Head of caudate nucleus (tissue), 42 donors: ENCODE measurements around the gene KCND2.

ENCODE experiments used
- DNase-seq, 42 donors: peaks; one replicate each; pipeline versions ENCODE4 v3.0.0 to v3.0.0-alpha.2; 2020 to 2021; ENCODE audit warnings: mixed read lengths in 7 of 42
- intact Hi-C: fragments of 100-400 bp; cut with DNase I; formaldehyde crosslinking; loops from one replicate; pipeline ENCODE4 v1.15.0; 2022

The KCND2 gene

DNA sequence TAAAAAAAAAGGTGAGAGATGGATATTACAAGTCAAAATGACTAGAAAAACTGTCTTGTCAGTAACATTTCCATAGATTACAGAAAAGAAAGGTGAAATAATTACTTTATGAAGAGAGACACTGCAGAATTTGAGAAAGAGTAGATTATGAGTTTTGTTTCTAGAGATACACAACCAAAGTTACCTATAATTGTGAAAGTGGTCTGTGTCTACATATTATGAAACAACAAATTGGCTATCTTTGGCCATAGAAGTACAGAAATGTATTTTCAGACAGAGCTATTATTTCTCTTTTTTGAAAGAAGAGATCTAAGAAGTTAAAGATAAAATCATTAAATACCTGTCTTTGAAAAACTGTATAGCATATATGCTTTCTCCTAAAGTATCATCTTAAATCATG lies 30.1 kb downstream of the KCND2 start:
- no peak for DNase-seq
- intact Hi-C loops = no loop called here

DNA sequence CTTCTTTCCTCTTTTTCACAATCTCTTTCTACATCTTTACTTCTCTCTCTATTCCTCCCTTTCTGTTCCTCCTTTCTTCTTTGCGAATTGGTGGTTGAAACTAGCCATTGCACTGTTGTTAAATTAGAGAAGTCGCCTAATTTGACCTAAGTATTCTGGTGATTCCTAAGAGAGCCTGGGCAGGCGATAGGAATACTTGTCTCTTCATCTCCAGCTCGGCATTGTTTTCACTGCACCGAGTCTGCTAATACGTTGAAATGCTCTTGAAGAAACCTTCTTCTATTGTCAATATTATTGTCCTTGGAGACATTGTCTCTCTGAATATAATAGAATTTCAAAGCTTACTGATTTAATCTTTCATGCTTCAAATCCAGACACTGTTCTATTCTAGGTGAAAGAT lies 31.7 kb downstream of the KCND2 start:
- DNase-seq = peak in 1 of 42 donors; percentile 10
- intact Hi-C loops = no loop called here

DNA sequence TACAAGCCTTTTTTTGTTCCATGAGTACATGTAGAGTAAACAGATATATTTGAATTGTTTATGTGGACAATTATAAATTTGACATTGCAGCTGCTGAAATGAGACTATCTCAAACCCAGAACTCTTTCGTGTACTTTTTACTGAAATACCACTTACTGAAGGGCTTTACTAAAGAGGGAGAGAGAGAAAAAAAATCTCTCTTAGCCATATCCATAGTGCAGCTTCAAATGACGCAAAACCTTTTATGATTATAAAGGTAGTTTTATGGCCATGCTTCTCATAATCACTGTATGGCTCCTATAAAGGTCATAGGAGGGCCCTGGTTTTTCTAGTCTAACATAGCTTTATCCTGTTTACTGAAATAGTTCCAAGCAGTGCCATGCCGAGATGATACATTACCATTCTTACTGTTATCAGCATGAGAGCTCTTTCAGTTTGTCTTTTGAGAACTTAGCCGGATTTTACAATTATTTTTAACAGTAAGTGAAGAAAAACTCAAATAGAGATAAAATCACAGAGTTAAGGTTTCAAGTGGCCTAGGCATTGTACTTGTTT lies 35.1 kb downstream of the KCND2 start:
- DNase-seq = no peak
- intact Hi-C loops = no loop called here

DNA sequence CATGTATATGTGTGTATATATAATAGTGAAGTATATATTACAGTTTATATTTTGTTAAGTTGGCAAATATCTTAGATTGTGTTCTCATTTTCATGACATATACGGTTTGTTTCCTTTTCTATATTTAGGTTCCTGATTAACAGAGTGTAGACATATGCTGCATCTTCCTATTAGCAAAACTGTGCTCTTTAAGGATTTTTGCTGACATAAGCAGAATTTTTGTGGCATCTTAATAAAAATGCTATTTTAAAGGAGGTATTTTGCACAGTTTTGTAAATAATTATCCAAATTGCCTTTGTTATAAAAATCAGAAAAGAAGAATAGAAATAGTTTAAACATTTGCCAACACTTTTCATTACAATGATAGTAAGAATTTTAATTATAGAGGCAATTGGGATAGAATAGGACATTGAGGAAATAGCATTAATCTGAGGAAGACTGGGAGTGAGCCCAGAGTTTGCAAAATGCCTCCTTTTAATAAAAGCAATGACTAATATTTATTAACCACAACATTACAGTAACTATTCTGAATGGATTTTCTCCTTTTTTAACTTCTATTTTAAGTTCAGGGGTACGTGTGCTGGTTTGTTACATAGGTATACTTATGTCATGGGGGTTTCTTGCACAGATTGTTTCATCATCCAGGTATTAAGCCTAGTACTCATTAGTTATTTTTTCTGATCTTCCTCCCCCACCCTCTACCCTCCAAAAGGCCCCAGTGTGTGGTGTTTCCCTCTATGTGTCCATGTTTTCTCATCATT lies 38.2 kb downstream of the KCND2 start:
- no peak for DNase-seq
- intact Hi-C loops = no loop called here

DNA sequence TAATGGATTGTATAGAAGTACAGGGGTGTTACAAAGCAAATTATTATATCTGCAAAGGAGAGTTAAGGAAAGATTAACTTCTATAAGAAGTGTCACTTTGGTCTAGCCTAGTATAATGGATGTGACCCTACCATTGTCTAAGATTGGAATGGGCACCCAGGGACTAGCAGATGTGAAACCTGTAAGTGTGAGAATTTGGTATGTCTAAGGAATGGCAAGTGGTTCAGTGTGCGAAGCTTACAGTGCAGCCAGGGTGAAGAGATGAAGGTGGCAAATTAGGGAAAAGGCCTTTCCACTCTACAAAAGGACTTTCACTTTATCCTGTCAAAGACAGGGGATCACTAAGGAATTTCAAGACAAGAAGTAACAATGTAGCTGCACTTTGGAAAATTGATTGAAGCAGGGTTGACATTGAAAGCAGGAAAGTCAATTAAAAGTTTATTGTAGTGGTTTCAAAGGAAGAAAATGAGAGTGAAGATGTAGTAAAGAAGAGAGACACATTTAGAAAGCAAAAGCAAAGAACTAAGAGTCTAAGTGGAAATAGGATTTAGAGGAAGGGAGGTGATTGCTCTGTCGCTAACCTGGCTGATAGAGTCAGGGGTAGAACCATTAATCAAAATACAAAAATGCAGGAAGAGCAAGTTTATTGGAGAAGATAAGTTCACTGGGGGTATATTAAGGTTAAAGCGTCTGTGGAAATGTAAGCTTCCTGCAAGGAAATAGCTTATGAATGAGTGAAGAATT lies 47.4 kb downstream of the KCND2 start:
- intact Hi-C loops = no loop called here
- DNase-seq = no peak

DNA sequence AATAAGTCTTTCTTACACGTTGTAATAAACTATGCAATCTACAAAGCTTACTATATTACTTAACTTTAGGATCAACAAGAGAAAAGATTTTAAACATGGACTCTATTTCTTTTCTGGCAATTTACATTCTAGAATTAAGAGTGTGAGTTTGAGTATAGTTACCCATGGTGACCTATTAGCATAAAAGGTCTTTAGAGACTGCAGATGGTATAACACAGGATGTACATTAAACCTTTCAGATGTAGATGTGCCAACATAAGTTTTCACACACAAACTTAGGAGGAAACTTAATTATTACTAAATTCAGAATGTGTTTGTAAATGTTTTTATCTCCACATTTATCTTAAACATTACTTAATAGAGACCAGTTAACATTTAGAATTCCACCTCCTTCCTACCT lies 54.1 kb downstream of the KCND2 start:
- intact Hi-C loops = no loop called here
- no peak for DNase-seq

DNA sequence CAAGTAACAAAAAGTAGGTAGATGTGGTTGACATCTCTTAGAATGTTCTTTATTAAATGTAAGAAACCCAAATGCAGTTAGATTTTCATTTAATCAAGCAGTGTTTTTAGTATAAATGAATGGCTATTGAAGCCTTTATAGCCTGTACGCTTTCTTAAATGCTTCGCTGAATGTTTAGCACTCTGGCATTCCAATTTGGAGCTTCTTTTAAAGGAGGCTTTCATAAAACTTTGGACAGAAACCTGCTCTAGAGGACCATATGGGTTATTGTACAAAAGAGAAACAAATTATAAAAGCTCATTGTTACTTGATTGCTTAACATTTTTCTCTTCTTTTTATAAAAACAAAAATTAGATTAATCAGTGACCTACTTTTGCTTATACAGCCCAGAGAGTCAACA lies 59.5 kb downstream of the KCND2 start:
- intact Hi-C loops = no loop called here

DNA sequence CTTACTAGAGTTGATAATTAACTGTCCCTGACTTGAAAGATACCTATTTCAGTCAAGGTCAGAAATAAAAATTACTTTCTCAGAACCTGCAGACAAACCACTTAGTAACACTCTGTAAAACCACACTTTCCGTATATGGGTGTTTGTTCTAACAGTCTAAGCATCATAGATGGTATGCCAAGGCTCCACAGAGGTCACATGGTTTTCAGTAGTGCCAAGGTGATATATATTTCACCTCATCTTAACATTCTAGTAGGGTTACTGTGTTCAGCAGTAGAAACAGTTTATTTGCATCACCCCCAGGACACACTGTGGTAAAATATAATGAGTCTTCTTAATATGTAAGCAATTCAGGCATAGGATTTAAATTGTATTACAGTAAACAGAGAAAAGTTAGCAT lies 61.5 kb downstream of the KCND2 start:
- no peak for DNase-seq

More for the DNA sequence above, 59.5 kb downstream of the KCND2 start:
- DNase-seq = no peak

DNA sequence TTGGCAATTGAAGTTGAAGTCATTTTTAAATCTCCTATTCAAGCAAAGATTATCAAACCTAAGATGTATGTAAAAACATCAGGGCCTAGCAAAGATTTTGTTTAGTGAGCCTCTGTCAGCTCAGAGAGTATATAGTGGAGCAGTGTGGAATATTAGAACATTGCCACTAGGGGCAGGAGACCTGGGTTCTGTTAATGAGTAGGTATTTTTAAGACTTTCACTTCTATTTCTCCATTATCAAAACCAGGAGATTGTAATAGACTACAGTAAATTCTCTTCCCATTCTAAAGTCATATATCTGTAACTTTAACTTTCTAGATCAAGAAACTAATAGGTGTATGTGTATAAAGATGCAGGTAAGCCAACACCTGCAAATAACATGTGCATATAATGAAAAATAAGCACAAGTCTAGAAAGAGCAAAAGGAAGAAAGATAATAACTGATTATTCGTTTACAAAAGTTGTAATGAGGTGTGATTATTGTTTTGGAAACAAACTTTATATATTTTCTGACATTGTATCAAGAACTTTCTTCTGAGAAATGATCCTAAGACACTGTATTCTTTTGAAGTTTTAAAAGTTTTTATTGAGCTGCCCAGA lies 64.4 kb downstream of the KCND2 start:
- DNase-seq = no peak
- intact Hi-C loops = no loop called here

More for the DNA sequence above, 61.5 kb downstream of the KCND2 start:
- intact Hi-C loops = no loop called here

DNA sequence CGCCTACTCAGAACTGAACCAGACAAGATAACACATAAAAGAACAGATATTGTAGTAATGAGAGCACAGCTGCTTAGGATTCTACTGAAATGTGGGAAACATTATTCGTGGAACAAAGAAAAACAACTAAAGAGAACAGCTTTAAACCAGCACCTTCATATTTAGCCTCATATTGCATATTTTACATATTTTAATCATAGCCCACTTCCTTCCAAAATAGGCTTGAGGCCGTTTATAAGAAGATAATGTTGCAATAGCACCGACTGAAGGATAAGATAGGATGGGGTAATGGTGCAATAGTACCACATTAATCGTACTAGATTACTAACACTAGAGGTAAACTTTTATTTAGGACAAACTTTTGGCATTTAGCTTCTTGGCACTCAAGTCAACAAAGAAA lies 71.3 kb downstream of the KCND2 start:
- no peak for DNase-seq
- intact Hi-C loops = no loop called here

DNA sequence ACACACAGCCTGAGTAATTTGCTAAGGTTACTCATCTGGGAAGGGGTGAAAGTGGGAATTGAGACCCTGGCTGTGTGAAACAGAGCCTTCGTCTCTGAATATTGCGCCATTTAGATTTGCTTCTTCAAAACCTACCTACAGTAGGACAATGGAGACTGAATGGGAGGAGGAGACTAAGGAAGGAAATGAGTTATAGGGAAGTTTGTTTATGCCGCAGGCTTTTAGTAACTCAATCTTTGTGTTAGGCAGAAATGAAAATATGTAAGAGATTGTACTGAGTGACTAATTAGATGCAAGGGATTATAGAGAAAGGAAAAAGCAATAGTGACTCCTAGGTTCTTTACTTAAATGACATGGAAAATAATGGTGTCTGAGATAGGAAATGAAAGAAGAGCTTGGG lies 80.2 kb downstream of the KCND2 start:
- no peak for DNase-seq
- intact Hi-C loops = no loop called here

DNA sequence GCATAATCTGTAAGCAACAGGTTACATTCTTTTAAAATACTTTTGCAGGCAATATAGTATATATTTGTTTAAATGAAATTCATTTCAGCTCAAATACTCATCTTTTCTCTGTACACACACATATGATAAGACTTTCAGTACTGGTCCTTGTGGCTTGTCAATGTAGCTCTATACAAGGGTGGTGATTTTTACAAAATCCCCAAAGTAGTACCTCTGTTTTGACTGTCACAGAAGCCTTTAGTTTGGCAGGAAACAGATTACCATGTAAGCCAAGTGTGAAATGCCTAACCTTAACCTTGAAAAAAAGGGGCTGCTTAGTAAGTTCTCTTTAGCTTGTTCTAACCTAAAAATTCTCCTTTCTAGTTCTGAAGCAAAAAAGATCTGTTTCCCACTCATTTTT lies 87.9 kb downstream of the KCND2 start:
- no peak for DNase-seq
- intact Hi-C loops = no loop called here

DNA sequence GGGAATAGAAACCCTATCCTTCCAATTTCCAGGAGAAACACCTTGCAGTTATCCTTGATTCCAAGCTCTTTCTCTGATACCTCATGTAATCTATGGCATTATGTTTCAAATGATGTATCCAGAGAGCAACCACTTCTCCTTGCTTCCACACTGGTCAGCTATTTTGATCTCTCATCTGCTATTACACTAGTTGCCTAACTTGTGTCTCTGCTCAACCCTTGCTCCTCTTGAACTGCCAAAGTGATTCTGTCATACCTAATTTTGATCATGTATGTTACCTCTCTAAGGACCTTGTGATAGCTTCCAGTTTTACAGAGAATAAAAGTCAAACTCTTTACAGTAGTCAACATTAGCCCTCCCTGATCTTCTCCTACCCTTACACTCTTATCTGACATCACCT lies 90.4 kb downstream of the KCND2 start:
- intact Hi-C loops = no loop called here
- DNase-seq = no peak

DNA sequence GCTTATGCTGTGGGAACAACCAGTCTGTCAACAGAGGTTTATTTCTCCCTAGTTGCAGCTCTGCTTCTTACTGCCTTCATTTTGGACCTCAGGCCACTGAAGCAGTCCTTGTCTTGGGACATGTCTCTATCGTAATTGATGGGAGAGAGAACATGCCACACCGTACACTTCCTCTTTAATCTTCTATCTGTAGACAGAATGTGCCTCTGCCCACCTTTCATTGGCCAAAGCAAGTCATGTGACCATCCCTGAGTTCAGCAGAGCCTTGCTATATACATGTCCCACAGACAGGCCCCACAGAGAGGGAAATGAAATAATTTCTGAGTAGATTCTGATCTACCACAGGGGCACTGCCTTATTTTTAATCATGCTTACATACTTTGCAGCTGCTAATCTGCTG lies 98.0 kb downstream of the KCND2 start:
- peak in 2 of 42 donors; percentile 5 to 10 for DNase-seq
- intact Hi-C loops = no loop called here

DNA sequence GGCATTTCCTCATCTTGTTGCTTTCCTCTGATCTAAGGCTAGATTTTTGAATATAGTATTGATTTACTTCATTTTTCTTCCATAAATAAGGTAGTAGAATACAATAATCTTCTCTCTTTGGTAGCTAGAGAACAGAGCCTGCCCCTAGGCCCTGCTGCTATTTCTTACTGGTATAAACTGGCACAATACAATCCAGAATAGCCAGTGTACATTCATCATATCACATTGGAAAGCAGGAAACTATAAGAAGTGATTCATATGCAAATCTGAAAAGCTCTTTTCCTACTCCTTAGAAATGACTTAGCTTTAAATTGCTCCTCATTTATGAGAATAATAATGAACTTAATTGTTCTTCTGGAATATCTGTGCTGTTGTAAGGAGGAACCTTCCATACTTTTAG lies 100.2 kb downstream of the KCND2 start:
- no peak for DNase-seq
- intact Hi-C loops = no loop called here

DNA sequence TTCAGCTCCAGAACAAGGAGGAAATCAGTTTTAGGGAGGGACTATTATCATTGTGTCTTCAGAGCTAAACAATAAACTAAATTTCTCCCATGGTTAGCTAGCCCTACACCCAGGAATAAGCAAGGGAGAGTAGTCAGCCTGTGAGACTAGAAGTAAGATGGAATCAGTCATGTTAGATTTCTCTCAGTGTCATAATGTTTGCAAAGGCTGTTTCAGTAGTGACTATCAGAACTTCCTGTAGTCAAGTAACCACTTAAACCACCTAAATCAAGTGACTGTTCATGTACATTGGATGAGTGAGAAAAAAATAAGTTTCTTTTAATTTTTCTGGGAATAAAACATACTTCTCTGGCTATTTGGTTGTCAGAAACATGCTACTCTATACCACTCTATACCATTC lies 121.6 kb downstream of the KCND2 start:
- DNase-seq = no peak
- intact Hi-C loops = no loop called here

DNA sequence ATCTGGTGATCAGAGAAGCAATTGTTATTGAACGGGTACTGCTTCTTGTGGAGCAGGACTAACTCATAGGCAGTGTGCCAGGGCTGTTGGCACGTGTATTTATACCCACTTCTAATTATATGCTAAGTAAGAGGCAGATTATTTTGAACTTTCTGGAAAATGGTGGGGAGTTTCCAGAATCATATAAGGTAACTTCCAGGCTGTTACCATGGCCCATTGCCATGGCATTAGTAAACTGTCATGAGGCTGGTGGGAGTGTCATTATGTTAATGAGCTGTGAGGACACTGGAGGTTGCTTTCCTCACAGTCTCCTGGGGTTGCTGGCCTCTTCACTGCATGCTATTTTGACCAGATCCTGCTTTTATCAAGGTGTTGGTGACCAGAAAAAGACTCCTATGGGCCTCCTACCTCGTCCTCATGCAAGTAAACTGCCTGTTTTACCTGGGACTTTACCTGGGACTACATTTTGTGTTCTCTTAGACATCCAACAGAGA lies 122.6 kb downstream of the KCND2 start:
- intact Hi-C loops = no loop called here
- no peak for DNase-seq

DNA sequence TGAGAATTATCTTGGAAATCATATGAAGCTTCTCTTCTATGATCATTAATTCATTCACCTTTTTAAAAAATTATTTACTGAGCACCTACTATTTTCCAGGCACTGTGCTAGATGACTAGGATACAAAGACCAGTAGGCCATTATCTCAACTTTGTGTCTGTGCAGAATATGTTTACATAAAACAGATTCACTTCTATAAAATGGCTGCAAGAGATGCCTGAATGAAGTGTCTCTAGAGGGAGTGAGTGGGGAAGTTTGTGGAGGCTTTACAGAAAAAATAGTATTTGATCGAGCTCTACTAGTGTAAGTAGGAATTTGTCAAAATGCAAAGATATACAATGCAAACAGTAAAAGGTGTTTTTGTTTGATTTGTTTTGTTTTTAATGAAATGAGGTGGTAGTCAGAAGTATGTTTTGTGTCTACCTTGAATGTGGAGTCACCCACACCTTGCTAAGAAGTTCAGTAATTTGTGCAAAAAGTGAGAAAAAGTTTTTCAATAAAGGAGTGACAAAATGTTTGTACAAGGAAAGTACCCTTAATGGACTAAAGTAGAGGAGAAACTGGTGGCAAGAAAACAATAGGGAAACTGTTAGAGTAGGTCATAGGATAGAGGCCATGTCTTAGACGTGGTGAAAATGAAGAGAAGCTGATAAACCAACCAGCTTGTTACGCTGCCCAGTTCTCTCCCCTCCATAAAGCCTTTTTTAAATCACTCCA lies 125.5 kb downstream of the KCND2 start:
- intact Hi-C loops = no loop called here
- DNase-seq = no peak

DNA sequence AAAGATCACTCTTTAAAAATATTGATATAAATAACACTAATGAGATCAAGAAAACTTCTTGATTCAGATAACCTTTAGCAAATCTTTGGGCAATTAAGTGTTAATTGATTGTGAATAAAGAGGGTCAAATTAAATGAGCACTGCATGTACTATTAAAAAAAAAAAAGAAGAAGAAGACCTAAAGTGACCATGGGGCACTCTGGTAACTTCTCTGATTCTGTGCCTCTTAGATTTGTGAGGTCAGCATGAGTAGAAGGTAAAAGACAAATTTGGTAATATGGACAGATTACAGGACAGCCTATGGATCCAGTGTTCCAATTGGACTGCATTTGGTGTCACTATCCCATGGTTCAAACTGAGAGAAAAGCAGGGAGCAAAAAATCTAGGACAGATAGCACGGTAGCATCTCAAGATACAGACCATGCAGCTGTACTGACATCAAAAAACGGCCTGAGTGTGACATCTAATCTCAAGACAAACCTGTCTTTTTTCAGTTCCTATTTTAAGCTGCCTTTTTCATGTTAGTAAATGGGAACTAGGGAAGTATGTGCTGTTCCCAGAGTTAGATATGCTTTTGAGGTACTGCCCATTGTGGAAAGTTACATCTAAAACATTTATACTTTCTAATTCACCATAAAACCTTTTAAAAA lies 128.0 kb downstream of the KCND2 start:
- intact Hi-C loops = no loop called here

More for the DNA sequence above, 128.0 kb downstream of the KCND2 start:
- DNase-seq = no peak
